AG08395 (cell line): Measurements from ENCODE around the gene RNU5D-1.
A peak's percentile ranks its signal among the peaks of the same experiment; 100 is the strongest.

Experiments used
- DNase-seq: peaks from one replicate; pipeline ENCODE4 v3.0.0; 2012; ENCODE audit warnings: mixed read lengths, low spot score

The RNU5D-1 gene

GRCh38 chr1:44724955-44725698 lies 5.8 kb downstream of the RNU5D-1 start:
- no peak for DNase-seq

GRCh38 chr1:44724296-44724954 lies 6.5 kb downstream of the RNU5D-1 start:
- no peak for DNase-seq

GRCh38 chr1:44723496-44724295 lies 7.3 kb downstream of the RNU5D-1 start:
- no peak for DNase-seq

- DNase-seq = no peak
Measured at GRCh38 chr1:44723064-44723463, 7.9 kb downstream of the RNU5D-1 start.

- DNase-seq = peak; percentile 80
Measured at GRCh38 chr1:44721485-44722361, 9.2 kb downstream of the RNU5D-1 start.

GRCh38 chr1:44720281-44720680 lies 10.7 kb downstream of the RNU5D-1 start:
- DNase-seq = no peak

GRCh38 chr1:44719318-44719717 lies 11.7 kb downstream of the RNU5D-1 start:
- DNase-seq = no peak

- no peak for DNase-seq
Measured at GRCh38 chr1:44718091-44718490, 12.9 kb downstream of the RNU5D-1 start.

GRCh38 chr1:44717653-44718052 lies 13.3 kb downstream of the RNU5D-1 start:
- no peak for DNase-seq

- no peak for DNase-seq
Measured at GRCh38 chr1:44717156-44717555, 13.8 kb downstream of the RNU5D-1 start.

GRCh38 chr1:44714944-44715571 lies 15.9 kb downstream of the RNU5D-1 start:
- peak; percentile 88 for DNase-seq

- no peak for DNase-seq
Measured at GRCh38 chr1:44714532-44714931, 16.4 kb downstream of the RNU5D-1 start.

GRCh38 chr1:44713321-44713781 lies 17.6 kb downstream of the RNU5D-1 start:
- no peak for DNase-seq

GRCh38 chr1:44707959-44708831 lies 22.8 kb downstream of the RNU5D-1 start:
- DNase-seq = peak; percentile 71

- DNase-seq = peak; percentile 95
Measured at GRCh38 chr1:44707112-44707881, 23.7 kb downstream of the RNU5D-1 start.

- no peak for DNase-seq
Measured at GRCh38 chr1:44705938-44706337, 25.0 kb downstream of the RNU5D-1 start.

- DNase-seq = no peak
Measured at GRCh38 chr1:44705470-44705869, 25.5 kb downstream of the RNU5D-1 start.

- no peak for DNase-seq
Measured at GRCh38 chr1:44701141-44701573, 29.8 kb downstream of the RNU5D-1 start.

- DNase-seq = no peak
Measured at GRCh38 chr1:44700573-44700972, 30.4 kb downstream of the RNU5D-1 start.
